Measurements from ENCODE around the gene RAB6A.

Gene RAB6A

GRCh38 chr11:73661035-73661628 lies 99.7 kb downstream of the RAB6A start:
- Histone ChIP-seq H3K9me3 (replicated peaks; ENCODE audit: insufficient read depth, low read length) (no peaks in the 10 kb centered on the region), H3K79me2 (ENCODE audit: low read length) (no peaks in the 10 kb centered on the region), H3K9ac (ENCODE audit: low read length) (no peak overlapping the region; the same call in 1 of the 2 replicates), H3K4me1 (ENCODE audit: low read length) (no peaks in the 10 kb centered on the region), H3K27me3 (replicated peaks; ENCODE audit: insufficient read depth, low read length) (no peaks in the 10 kb centered on the region), H3K27ac (ENCODE audit: low read length) (no peak overlapping the region), H3K4me2 (ENCODE audit: low read depth, low read length) (peak overlapping the region; percentile 85), H3K9me2 (replicated peaks; ENCODE audit: insufficient read depth, low read length) (no peaks in the 10 kb centered on the region), H3K4me3 (ENCODE audit: low read length) (peak overlapping the region; percentile 35; the same call in 1 of the 2 replicates), H4K20me1 (ENCODE audit: insufficient read depth, low read length) (no peaks in the 10 kb centered on the region), H2AFZ (ENCODE audit: low read length) (peak overlapping the region; percentile 46), H3F3A (ENCODE audit: insufficient read depth, low read length) (no peaks in the 10 kb centered on the region), H3K36me3 (replicated peaks; ENCODE audit: insufficient read depth, low read length) (no peaks in the 10 kb centered on the region)
- TF ChIP-seq EZH2 (optimal IDR thresholded peaks at IDR 0.05; ENCODE audit: low read depth, low read length) (no peak), CTCF (IDR thresholded peaks at IDR 0.05; ENCODE audit: low read length) (peak; percentile 92)
- DNase-seq, result peak; percentile 80

- H3K9me2 ChIP-seq (replicated peaks; ENCODE audit: insufficient read depth, low read length), result no peaks in the 10 kb centered on the region
- H3K4me3 ChIP-seq (ENCODE audit: low read length), result peak overlapping the region; percentile 13; the same call in 1 of the 2 replicates
- no peaks in the 10 kb centered on the region for H3K36me3 ChIP-seq (replicated peaks; ENCODE audit: insufficient read depth, low read length)
- no peak overlapping the region for H3K27ac ChIP-seq (ENCODE audit: low read length)
- H2AFZ ChIP-seq (ENCODE audit: low read length), result peak overlapping the region; percentile 46
- H3K9me3 ChIP-seq (replicated peaks; ENCODE audit: insufficient read depth, low read length), result no peaks in the 10 kb centered on the region
- TF ChIP-seq EZH2phosphoT487 (IDR thresholded peaks at IDR 0.05; ENCODE audit: low read length), result no peak
- TF ChIP-seq EZH2 (optimal IDR thresholded peaks at IDR 0.05; ENCODE audit: low read depth, low read length), result no peak
- TF ChIP-seq CTCF (IDR thresholded peaks at IDR 0.05; ENCODE audit: low read length), result no peak
- DNase-seq, result no peak
- peak overlapping the region; percentile 85 for H3K4me2 ChIP-seq (ENCODE audit: low read depth, low read length)
- no peaks in the 10 kb centered on the region for H3K27me3 ChIP-seq (replicated peaks; ENCODE audit: insufficient read depth, low read length)
- H4K20me1 ChIP-seq (ENCODE audit: insufficient read depth, low read length), result no peaks in the 10 kb centered on the region
- H3K9ac ChIP-seq (ENCODE audit: low read length), result no peak overlapping the region
- H3F3A ChIP-seq (ENCODE audit: insufficient read depth, low read length), result no peaks in the 10 kb centered on the region
- H3K4me1 ChIP-seq (ENCODE audit: low read length), result no peaks in the 10 kb centered on the region
- no peaks in the 10 kb centered on the region for H3K79me2 ChIP-seq (ENCODE audit: low read length)
Measured at GRCh38 chr11:73660497-73661034, 100.3 kb downstream of the RAB6A start.

GRCh38 chr11:73659961-73660360 lies 100.9 kb downstream of the RAB6A start:
- DNase-seq, result no peak
- H3K9ac ChIP-seq (ENCODE audit: low read length), result no peak overlapping the region

More at GRCh38 chr11:73659961-73660360, 100.9 kb downstream of the RAB6A start:
- no peaks in the 10 kb centered on the region for H3K79me2 ChIP-seq (ENCODE audit: low read length)
- H3K27ac ChIP-seq (ENCODE audit: low read length), result no peak overlapping the region
- H3K4me1 ChIP-seq (ENCODE audit: low read length), result no peaks in the 10 kb centered on the region
- TF ChIP-seq CTCF (IDR thresholded peaks at IDR 0.05; ENCODE audit: low read length), result no peak
- no peak for TF ChIP-seq EZH2 (optimal IDR thresholded peaks at IDR 0.05; ENCODE audit: low read depth, low read length)
- TF ChIP-seq EZH2phosphoT487 (IDR thresholded peaks at IDR 0.05; ENCODE audit: low read length), result no peak
- no peak overlapping the region for H3K4me2 ChIP-seq (ENCODE audit: low read depth, low read length)
- no peaks in the 10 kb centered on the region for H4K20me1 ChIP-seq (ENCODE audit: insufficient read depth, low read length)
- no peaks in the 10 kb centered on the region for H3K36me3 ChIP-seq (replicated peaks; ENCODE audit: insufficient read depth, low read length)
- no peaks in the 10 kb centered on the region for H3K27me3 ChIP-seq (replicated peaks; ENCODE audit: insufficient read depth, low read length)
- H3F3A ChIP-seq (ENCODE audit: insufficient read depth, low read length), result no peaks in the 10 kb centered on the region
- no peaks in the 10 kb centered on the region for H3K9me2 ChIP-seq (replicated peaks; ENCODE audit: insufficient read depth, low read length)
- no peak overlapping the region for H2AFZ ChIP-seq (ENCODE audit: low read length)
- H3K9me3 ChIP-seq (replicated peaks; ENCODE audit: insufficient read depth, low read length), result no peaks in the 10 kb centered on the region
- H3K4me3 ChIP-seq (ENCODE audit: low read length), result no peak overlapping the region

Measured in MM.1S (cell line).